GM23338 (cell line): ENCODE measurements around the gene PPL.

Source experiments
- CREB1 ChIP-seq: fragments of 250-450 bp; sonication (Bioruptor Pico); IDR thresholded peaks from 2 replicates; pipeline ENCODE4 v1.5.0; 2020; ENCODE audit warnings: low read depth, mild to moderate bottlenecking, moderate library complexity
- CTCF ChIP-seq, 2 experiments: fragments of 200-600 bp in 1 of 2; sonication (generic) in 1 of 2; conservative IDR thresholded peaks; 2 replicates each; pipeline versions ENCODE4 v1.5.1 to v1.6.1; 2016 to 2017; ENCODE audit warnings: antibody characterized with exemption in 2 of 2, low read depth in 2 of 2, mild to moderate bottlenecking in 2 of 2, moderate library complexity in 1 of 2
- ETS1 ChIP-seq: IDR thresholded peaks from 2 replicates; pipeline ENCODE4 v1.6.1; 2016; ENCODE audit warnings: antibody characterized with exemption
- EZH2 ChIP-seq: fragments of 200-600 bp; sonication (generic); IDR thresholded peaks from one replicate; pipeline ENCODE4 v1.8.0; 2017; ENCODE audit warnings: antibody characterized with exemption, mild to moderate bottlenecking, low read depth; ENCODE audit not compliant: unreplicated experiment
- EZH2phosphoT487 ChIP-seq: fragments of 200-600 bp; sonication (generic); IDR thresholded peaks from one replicate; pipeline ENCODE4 v1.8.1; 2018; ENCODE audit warnings: antibody characterized with exemption; ENCODE audit not compliant: unreplicated experiment
- JUNB ChIP-seq: IDR thresholded peaks from one replicate; pipeline ENCODE4 v1.6.1; 2016; ENCODE audit warnings: antibody characterized with exemption; ENCODE audit not compliant: unreplicated experiment
- POLR2AphosphoS5 ChIP-seq: IDR thresholded peaks from 2 replicates; pipeline ENCODE4 v1.6.1; 2016; ENCODE audit warnings: antibody characterized with exemption, low read depth
- REST ChIP-seq: IDR thresholded peaks from one replicate; pipeline ENCODE4 v1.6.1; 2018; ENCODE audit warnings: antibody characterized with exemption; ENCODE audit not compliant: unreplicated experiment
- ZNF114 ChIP-seq: fragments of 250-450 bp; sonication (Bioruptor Pico); IDR thresholded peaks from 2 replicates; pipeline ENCODE4 v1.5.0; 2020; ENCODE audit warnings: mild to moderate bottlenecking, moderate library complexity
- ZNF331 ChIP-seq: fragments of 250-450 bp; sonication (Bioruptor Pico); IDR thresholded peaks from 2 replicates; pipeline ENCODE4 v1.5.0; 2020; ENCODE audit warnings: low read depth, mild to moderate bottlenecking, moderate library complexity
- ZNF462 ChIP-seq: fragments of 250-450 bp; sonication (Bioruptor Pico); IDR thresholded peaks from 2 replicates; pipeline ENCODE4 v1.5.0; 2020; ENCODE audit warnings: mild to moderate bottlenecking, moderate library complexity

- TF ChIP-seq CTCF (conservative IDR thresholded peaks at IDR 0.05; ENCODE audit: low read depth in 2 of 2): no peak
- TF ChIP-seq EZH2phosphoT487: no peak
- no peak for TF ChIP-seq ZNF114
- TF ChIP-seq POLR2AphosphoS5: no peak
- no peak for TF ChIP-seq REST
- no peak for TF ChIP-seq EZH2
- no peak for TF ChIP-seq ETS1
- no peak for TF ChIP-seq ZNF331 (CRISPR knock-in tag)
- no peak for TF ChIP-seq JUNB
- no peak for TF ChIP-seq CREB1
- no peak for TF ChIP-seq ZNF462 (CRISPR knock-in tag)
Measured at GRCh38 chr16:4913774-4914525, 23.0 kb downstream of the PPL start.
